T-helper 2 cell (primary cell): ENCODE measurements around the gene FAM174C.
"Not testable (repeated sequence)": the region's sequence is repeated elsewhere in the genome, so short reads cannot be mapped to it uniquely, and the experiment has no call there.

ENCODE experiments used
- DNase-seq, 5 experiments: peaks; one replicate each; pipeline versions ENCODE4 v3.0.0 to v3.0.0-alpha.2; 2012 to 2022

The FAM174C gene

DNA sequence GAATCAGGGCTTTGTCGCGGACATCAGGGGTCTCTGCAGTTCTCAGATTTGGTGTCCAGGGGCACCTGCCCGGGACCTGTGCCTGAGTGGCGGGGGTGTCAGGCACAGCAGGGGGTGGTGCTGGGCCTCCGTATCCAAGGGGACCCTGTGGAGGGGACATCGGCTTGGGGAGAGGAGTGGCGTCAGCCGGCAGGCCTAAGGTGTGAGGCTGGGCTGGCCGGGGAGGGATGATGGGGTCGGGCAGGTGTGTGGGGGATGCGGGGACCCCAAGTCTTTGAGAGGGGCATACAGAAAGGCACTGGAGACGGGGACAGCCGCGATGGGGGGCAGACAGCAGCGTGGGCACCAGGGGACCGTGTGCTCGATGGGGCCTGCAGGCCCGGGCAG is 12.9 kb downstream of the FAM174C start:
- DNase-seq, result no peak

GRCh38 chr19:1288833-1289685 is 13.7 kb downstream of the FAM174C start:
- no peak for DNase-seq

DNA sequence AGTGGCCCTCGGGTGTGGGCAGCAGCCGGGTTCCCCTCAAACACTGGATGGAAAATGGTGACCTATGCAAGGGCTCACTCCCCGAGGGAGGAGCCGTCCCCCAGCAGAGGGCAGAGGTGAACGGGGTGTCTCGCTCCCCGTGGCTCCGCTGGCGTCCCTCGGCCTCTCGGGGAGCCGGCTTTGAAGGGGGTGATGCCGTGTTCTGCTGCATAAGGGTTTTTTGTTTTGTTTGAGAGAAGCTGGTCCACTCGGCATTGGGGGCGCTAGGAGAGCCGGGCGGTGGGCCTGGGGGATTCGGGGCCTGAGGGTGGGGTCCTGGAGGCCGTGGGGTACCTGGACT is 14.3 kb downstream of the FAM174C start:
- DNase-seq, result no peak

- DNase-seq, result no peak
Observed at GRCh38 chr19:1290196-1290702, 14.9 kb downstream of the FAM174C start.

GRCh38 chr19:1290703-1291651 is 15.6 kb downstream of the FAM174C start:
- no peak for DNase-seq

DNA sequence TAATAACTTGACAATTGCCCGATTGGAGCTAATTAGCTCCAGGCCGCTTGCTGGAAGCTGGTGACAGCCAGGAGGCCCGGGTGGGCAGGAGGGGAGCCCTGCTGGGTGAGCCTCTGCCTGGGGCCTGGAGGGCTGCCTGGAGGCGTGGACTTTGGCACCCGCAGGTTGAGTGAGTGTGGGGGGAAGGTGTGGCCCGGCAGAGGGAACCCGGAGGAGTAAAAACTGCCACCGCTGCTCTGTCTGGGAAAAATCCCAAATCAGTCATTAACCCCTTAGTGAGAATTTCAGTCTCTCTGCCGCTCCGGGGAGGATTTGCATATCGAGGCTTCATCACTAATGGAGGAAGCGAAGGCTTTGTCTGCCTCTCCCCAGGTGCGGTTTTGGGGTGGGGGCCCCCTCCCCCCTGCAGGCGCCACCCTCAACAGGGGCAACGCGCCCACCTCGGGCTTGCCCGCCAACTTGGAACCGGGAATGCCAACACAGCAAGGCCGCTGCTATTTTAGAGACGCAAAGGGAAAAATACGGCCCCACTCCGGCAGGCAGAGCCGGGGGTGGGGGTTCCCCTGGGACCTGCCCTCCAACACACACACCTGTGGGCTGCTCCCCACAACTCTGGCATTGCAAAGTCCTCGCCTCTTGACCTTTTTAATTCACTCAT is 16.6 kb downstream of the FAM174C start:
- DNase-seq, result no peak

DNA sequence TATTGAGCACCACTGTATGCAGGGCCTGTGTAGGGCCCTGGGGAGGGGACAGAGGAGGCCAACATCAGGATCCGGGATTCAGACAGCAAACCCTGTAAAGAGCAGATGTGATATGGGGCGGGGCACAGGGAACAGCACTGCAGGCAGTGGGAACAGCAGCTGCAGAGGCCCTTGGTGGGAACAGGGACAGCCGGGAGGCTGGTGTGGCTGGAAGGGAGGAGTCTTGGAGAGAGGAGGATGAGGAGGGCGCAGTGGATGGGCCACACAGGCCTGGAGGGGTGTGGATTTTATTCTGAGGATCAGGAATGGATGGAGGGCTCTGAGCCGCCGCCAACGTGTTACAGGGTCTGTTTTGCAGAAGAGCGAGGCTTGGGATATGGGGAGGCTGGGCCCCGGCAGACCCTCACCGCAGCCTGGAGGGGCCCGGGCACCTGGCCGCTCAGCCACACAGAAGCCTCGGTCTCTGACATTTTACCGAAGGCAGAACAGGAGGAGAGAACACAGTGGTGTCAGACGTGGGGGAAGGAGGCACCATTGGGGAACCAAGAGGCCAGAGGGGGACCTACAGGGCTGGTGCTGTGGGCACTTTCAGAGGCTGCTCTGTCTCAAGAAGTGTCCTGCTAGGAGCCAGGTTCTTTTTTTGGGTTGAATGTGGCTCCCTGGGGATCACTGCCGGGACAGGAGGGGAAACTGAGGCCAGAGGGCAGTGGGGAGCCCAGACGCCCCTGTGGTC is 17.3 kb downstream of the FAM174C start:
- no peak for DNase-seq

DNA sequence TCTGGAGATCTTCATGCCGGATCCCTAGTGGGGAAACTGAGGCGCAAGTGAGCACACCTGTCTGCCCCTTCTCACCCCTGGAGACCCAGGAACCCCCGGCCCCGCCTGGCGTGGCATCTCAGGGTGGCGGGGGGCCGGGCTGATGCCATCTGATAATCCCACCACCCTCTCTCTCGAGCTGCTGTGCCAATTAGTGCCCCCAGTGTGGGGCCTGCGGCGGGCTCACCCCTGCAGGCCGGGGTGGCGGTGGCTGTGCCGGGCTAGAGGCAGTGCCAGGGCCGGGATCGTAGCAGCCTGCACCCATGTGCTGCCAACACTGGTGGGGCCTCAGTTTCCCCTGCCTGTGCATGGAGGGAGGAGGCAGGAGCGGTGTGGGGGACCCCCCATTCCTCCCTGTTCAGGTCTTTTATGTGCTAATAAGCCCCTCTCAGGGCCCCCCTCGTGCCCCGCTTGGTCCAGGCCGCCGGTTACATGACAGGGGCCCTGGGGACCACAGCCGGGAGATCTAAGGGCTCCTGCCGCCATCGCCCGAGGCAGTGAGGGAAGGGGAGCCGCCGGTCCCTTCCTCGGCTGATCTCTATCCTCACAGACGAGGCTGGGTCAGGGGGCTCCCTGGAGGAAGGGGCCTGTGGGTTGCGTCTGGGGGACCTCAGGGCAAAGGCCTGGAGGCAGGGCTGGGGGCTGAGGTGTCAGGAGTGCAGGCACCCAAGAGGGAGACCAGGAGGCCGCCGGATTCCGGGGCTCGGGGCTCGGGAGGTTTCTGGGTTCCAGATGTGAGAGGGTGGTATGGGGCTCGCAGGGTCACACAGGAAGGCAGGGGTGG is 18.7 kb downstream of the FAM174C start:
- DNase-seq, result no peak

- DNase-seq, result no peak
Observed at GRCh38 chr19:1294688-1295087, 19.4 kb downstream of the FAM174C start.

DNA sequence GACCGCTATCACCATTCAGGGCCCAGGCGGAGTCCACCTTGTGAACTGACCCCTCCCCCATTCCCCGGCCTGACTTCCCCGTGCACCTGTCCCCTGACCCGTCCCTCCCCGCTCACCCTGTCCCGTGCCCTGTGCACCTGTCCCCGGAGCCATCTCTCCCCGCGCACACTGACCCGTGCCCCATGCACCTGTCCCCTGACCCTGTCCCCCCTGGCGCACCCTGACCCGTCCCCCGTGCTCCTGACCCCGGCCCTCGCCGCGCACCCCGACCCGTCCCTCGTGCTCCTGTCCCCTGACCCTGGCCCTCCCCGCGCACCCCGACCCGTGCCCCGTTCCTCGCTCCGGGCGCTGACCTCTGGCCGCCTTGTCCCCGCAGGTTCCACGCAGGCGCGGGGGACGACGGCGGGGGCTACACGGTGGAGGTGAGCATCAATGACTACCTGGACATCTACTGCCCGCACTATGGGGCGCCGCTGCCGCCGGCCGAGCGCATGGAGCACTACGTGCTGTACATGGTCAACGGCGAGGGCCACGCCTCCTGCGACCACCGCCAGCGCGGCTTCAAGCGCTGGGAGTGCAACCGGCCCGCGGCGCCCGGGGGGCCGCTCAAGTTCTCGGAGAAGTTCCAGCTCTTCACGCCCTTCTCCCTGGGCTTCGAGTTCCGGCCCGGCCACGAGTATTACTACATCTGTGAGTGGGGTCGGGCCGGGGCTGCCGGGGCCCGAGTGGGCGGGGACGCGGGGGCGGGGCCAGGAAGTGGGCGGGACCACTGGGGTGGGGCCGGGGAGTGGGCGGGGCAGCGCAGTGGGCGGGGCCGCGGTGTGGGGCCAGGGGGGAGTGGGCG is 20.1 kb downstream of the FAM174C start:
- peak in 2 of 5 experiments; percentile 42 to 46 for DNase-seq

DNA sequence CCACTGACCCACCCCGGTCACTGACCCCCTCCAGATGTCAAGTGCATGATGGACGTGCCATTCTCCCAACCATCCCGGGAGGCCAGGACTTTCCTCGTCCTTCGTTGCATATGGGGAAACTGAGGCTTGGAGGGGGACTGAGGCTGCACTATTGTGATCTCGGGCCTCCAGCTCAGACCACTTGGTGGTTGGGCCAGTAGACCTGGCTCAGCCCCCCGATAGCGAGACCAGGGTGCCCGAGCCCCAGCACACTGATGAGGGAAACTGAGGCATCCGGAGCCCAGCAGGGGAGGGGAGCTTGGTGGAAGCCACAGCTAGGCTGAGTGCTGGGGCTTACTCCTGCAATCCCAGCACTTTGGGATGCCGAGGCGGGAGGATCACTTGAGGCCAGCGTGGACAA is 20.7 kb downstream of the FAM174C start:
- DNase-seq, result no peak

DNA sequence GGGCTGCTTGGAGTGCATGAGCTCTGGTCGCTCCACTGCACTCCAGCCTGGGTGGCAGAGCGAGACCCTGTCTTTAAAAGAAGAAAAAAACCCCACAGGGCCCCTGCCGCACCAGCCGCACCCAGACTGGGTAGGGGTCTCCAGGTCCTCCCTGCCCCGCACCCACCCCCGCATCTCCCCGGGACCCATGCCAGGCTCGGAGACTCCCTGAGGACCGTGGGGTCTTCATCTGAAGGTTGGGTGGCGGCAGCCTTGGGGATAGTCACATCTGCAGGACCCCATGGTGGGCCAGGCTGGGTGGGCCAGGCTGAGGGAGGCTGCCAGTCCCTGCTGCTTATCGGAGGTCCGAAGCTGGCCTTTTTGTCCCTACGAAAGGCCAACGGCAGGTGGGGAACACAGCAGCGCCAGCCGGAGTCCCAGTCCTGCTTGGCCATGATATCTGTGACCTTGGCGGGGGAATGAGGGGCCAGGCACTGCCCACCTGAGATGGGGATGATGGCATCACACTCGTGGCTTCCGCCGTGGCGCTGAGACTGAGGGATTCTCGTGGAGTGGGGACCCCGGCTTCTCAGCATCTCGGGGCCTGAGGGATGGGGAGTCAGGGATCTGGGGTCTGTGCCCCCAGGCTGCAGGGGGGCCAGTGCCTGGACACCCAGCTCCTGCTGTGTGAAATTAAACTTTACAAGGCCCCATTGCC is 21.4 kb downstream of the FAM174C start:
- no peak for DNase-seq

GRCh38 chr19:1298235-1298634 is 22.9 kb downstream of the FAM174C start:
- no peak for DNase-seq

DNA sequence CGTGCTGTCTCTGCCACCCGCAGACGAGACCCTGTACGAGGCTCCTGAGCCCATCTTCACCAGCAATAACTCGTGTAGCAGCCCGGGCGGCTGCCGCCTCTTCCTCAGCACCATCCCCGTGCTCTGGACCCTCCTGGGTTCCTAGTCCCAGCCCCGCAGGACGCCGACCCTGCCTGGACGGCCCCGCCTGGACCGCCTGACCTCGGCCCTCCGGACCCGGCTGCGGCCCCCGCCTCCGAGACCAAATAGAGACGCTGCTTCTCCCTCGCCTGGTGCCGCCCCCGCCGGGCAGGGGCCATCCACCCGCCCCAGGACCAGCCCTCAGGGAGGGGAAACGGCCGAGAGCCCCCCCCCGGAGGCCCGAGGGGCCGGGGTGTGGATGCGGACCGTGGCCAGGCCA is 24.5 kb downstream of the FAM174C start:
- DNase-seq, result no peak

- DNase-seq, result no peak
Observed at GRCh38 chr19:1300744-1301490, 25.6 kb downstream of the FAM174C start.

- DNase-seq, result no peak
Observed at GRCh38 chr19:1302533-1303239, 27.4 kb downstream of the FAM174C start.

DNA sequence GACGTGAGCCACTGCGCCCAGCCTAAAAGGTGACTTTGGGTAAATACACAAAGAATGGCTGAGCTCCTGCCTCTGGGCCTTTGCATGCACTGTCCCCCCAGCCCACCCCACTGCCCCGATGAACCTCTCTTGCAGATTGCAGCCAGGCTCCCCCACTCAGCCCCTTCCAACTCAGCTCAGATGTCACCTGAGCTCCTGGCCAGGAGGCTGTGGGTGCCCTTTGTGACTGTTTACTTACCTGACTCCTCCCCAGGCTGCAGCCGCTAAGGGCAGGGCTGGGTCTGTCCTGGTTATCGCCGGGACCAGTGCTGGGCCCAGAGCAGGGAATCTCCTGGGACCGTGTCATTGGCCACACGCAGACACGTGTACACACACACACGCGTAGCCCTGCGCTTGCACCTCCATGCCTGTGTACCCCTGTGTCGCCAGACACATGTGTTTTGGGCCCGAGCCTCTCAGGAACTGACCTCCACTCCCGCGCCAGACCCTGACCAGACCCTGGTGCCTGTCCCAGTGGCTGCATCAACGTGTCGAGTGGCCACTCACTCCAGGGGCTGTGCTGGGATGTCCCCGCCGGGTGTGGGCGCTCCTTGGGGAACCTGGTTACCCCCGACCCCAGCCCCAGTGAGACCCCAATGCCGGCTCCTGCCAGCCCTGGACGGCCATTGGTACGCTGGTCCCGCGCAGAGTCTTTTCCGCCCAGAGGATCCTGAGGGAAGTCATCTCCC is 29.0 kb downstream of the FAM174C start:
- no peak for DNase-seq

DNA sequence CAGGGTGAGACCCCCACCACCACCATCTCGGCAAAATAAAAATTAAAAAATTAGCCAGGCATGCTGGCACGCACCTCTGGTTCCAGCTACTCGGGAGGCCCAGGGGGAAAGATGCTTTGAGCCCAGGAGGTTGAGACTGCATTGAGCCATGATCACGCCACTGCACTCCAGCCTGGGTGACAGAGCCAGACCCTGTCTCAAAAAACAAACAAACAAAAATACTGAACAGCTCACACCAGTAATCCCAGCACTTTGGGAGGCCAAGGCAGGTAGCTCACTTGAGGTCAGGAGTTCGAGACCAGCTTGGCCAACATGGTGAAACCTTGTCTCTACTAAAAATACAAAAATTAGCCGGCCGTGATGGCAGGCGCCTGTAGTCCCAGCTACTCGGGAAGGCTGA is 30.0 kb downstream of the FAM174C start:
- DNase-seq, result not testable (repeated sequence)
